Natural killer cell (primary cell): ENCODE results near the gene NKX1-1. TPM values are rescaled to one million over a fixed set of nuclear protein-coding genes. Genes with fewer than 3 reads are reported as not detected.

Source experiments
- ATAC-seq, 3 donors: fragments of 150-1000 bp in 2 of 3; fragments of 200-7000 bp in 1 of 3; cut with Tn5 transposase; 1 replicate in 1 of 3; 2 replicates in 2 of 3; pipeline ENCODE4 v1.10.0; 2021; ENCODE audit warnings: mild to moderate bottlenecking in 2 of 3, moderate library complexity in 2 of 3
- DNase-seq, 2 donors: peaks; one replicate each; pipeline versions ENCODE4 v3.0.0 to v3.0.0-alpha.2; 2013 to 2021; ENCODE audit warnings: mixed read lengths in 1 of 2
- H3K27ac ChIP-seq: one replicate; pipeline ENCODE4 v1.5.1; 2013; ENCODE audit warnings: mild to moderate bottlenecking, low read length
- H3K27me3 ChIP-seq: one replicate; pipeline ENCODE4 v1.6.1; 2013; ENCODE audit warnings: low read length; ENCODE audit not compliant: control insufficient read depth, insufficient read depth
- H3K36me3 ChIP-seq: one replicate; pipeline ENCODE4 v1.6.1; 2013; ENCODE audit warnings: low read length; ENCODE audit not compliant: control insufficient read depth, insufficient read depth
- H3K4me1 ChIP-seq: one replicate; pipeline ENCODE4 v1.6.1; 2013; ENCODE audit warnings: low read length; ENCODE audit not compliant: control insufficient read depth, insufficient read depth
- H3K4me3 ChIP-seq: one replicate; pipeline ENCODE4 v1.5.1; 2013; ENCODE audit warnings: low read length
- H3K9me3 ChIP-seq: one replicate; pipeline ENCODE4 v1.6.1; 2013; ENCODE audit warnings: low read length; ENCODE audit not compliant: control insufficient read depth, insufficient read depth
- H3K27ac Mint-ChIP-seq, 2 donors: one replicate each; pipeline ENCODE4 v1.8.0; 2022; ENCODE audit warnings: mild to moderate bottlenecking in 2 of 2, mixed read lengths in 2 of 2, moderate library complexity in 1 of 2
- H3K27me3 Mint-ChIP-seq, 2 donors: one replicate each; pipeline ENCODE4 v1.8.0; 2022; ENCODE audit warnings: low read depth in 2 of 2, mixed read lengths in 2 of 2
- H3K36me3 Mint-ChIP-seq: one replicate; pipeline ENCODE4 v1.8.0; 2022; ENCODE audit warnings: mixed read lengths
- H3K4me1 Mint-ChIP-seq, 2 donors: one replicate each; pipeline ENCODE4 v1.8.0; 2022; ENCODE audit warnings: mixed read lengths in 2 of 2
- H3K4me3 Mint-ChIP-seq: one replicate; pipeline ENCODE4 v1.8.0; 2022; ENCODE audit warnings: mild to moderate bottlenecking, moderate library complexity, mixed read lengths
- H3K9me3 Mint-ChIP-seq, 2 donors: one replicate each; pipeline ENCODE4 v1.8.0; 2022; ENCODE audit warnings: mixed read lengths in 2 of 2
- CTCF ChIP-seq: fragments of 200-600 bp; IDR thresholded peaks from one replicate; pipeline ENCODE4 v1.8.0; 2022; ENCODE audit warnings: antibody characterized with exemption
- WGBS: methylation state at CpG from one replicate; pipeline ENCODE4 v1.1.7; 2013; ENCODE audit warnings: missing lambda C conversion rate; ENCODE audit not compliant: insufficient coverage; 5-methylcytosine and 5-hydroxymethylcytosine counted together
- intact Hi-C: fragments of 100-400 bp; cut with micrococcal nuclease; formaldehyde crosslinking; loops from one replicate; pipeline ENCODE4 v1.14.2; 2022
- total RNA-seq, 4 donors: library from RNA; stranded (reverse); fragments of 120-200 nt in 1 of 4; gene quantifications; one replicate each; pipeline versions ENCODE4 v1.2.3 to v1.2.4, GENCODE V29; 2013 to 2022

NKX1-1 gene
- total RNA-seq, 3 donors from 2014 or later (not counting 1 experiment from before 2014, with no cell fraction given): not detected

- no peaks in the 10 kb centered on the region for H3K36me3 Mint-ChIP-seq
- H3K36me3 ChIP-seq: peaks cover 29% of the 10 kb centered on the region
These were observed 51.9 kb downstream of the NKX1-1 start for GRCh38 chr4:1354136-1354982.

GRCh38 chr4:1353186-1354055 is 52.8 kb downstream of the NKX1-1 start:
- Histone ChIP-seq H3K27me3 (no peaks in the 10 kb centered on the region), H3K36me3 (peaks cover 24% of the 10 kb centered on the region), H3K4me3 (no peak overlapping the region), H3K27ac (no peak overlapping the region), H3K4me1 (peaks cover 12% of the 10 kb centered on the region), H3K9me3 (no peaks in the 10 kb centered on the region)
- TF ChIP-seq CTCF: no peak
- Mint-ChIP-seq H3K9me3 (no peaks in the 10 kb centered on the region), H3K4me1 (peaks cover 17 to 20% of the 10 kb centered on the region in 2 donors), H3K27me3 (no peaks in the 10 kb centered on the region), H3K36me3 (no peaks in the 10 kb centered on the region), H3K27ac (no peak overlapping the region), H3K4me3 (no peak overlapping the region)
- ATAC-seq: no peak
- no peak for DNase-seq
- intact Hi-C loops: loop anchor here (5.0 to 10.0 kb wide), 2 partner anchors 349 to 611 kb away; no protein-coding TSS in a partner anchor
- 95% methylated on average over 28 of the region's 30 CpGs for WGBS

More at GRCh38 chr4:1354136-1354982, 51.9 kb downstream of the NKX1-1 start:
- no peak for ATAC-seq
- no peak overlapping the region for H3K4me3 ChIP-seq
- 95% methylated on average over 36 of the region's 36 CpGs for WGBS
- H3K9me3 Mint-ChIP-seq: no peaks in the 10 kb centered on the region
- no peak for DNase-seq
- H3K27me3 ChIP-seq: no peaks in the 10 kb centered on the region
- H3K27ac ChIP-seq: no peak overlapping the region
- TF ChIP-seq CTCF: no peak
- no peak overlapping the region for H3K4me3 Mint-ChIP-seq
- no peaks in the 10 kb centered on the region for H3K9me3 ChIP-seq
- peaks cover 7% of the 10 kb centered on the region for H3K4me1 ChIP-seq
- no peak overlapping the region for H3K27ac Mint-ChIP-seq
- H3K4me1 Mint-ChIP-seq: peaks cover 9 to 10% of the 10 kb centered on the region in 2 donors
- H3K27me3 Mint-ChIP-seq: no peaks in the 10 kb centered on the region
- intact Hi-C loops: loop anchor here (5.0 to 10.0 kb wide), 2 partner anchors 350 to 612 kb away; no protein-coding TSS in a partner anchor

Other genes with a start within 250 kb of the NKX1-1 start
- 1,000 to 10,000 TPM; 1,124 to 1,574 (median 1,339) TPM for gene SPON2, start 233.9 kb downstream of the NKX1-1 start, total RNA-seq
- gene CTBP1, start 157.3 kb downstream of the NKX1-1 start, total RNA-seq: 100 to 1,000 TPM; 384 to 388 (median 388) TPM
- gene MAEA, start 116.6 kb downstream of the NKX1-1 start, total RNA-seq: 10 to 100 TPM; 63.5 to 89.2 (median 64.0) TPM
- 10 to 100 TPM; 48.0 to 59.4 (median 56.4) TPM for gene UVSSA, start 59.2 kb downstream of the NKX1-1 start, total RNA-seq